Breast epithelium (tissue), 3 donors: ENCODE results near the gene PDIA6.

Source experiments
- POLR2AphosphoS5 ChIP-seq, 3 donors: sonication (generic); formaldehyde crosslinking; IDR thresholded peaks; one replicate each; pipeline ENCODE4 v1.6.1; 2017; ENCODE audit warnings: antibody characterized with exemption in 3 of 3
- TF ChIP-seq, protein P1 (sequence below), 3 donors: fragments of 450-650 bp; IDR thresholded peaks; one replicate each; pipeline ENCODE4 v1.5.1; 2016 to 2017; ENCODE audit warnings: antibody characterized with exemption in 3 of 3, mild to moderate bottlenecking in 3 of 3, moderate library complexity in 3 of 3

DNA sequence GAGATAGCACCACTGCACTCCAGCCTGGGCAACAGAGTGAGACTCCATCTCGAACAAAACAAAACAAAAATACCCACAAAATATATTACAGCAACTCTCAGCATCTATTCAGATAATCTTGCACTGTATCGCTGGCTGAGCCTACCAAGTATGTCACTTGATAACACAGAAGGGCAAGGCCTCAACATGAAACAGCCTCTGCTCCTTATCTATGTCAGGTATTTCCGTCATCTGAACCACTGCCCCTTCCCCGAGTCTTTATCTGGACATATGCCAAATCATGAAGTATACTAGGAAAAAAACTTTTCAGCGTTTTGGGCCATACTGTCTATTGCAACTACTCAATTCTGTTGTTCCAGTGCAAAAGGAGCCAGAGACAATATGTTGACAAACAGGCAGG, 17.7 kb downstream of the PDIA6 start:
- TF ChIP-seq POLR2AphosphoS5 (IDR thresholded peaks at IDR 0.05), result no peak
- TF ChIP-seq, protein P1, sequence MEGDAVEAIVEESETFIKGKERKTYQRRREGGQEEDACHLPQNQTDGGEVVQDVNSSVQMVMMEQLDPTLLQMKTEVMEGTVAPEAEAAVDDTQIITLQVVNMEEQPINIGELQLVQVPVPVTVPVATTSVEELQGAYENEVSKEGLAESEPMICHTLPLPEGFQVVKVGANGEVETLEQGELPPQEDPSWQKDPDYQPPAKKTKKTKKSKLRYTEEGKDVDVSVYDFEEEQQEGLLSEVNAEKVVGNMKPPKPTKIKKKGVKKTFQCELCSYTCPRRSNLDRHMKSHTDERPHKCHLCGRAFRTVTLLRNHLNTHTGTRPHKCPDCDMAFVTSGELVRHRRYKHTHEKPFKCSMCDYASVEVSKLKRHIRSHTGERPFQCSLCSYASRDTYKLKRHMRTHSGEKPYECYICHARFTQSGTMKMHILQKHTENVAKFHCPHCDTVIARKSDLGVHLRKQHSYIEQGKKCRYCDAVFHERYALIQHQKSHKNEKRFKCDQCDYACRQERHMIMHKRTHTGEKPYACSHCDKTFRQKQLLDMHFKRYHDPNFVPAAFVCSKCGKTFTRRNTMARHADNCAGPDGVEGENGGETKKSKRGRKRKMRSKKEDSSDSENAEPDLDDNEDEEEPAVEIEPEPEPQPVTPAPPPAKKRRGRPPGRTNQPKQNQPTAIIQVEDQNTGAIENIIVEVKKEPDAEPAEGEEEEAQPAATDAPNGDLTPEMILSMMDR (IDR thresholded peaks at IDR 0.05), result no peak
